CD4-positive, CD25-positive, alpha-beta regulatory T cell (primary cell): ENCODE measurements around the gene DNAJB13. TPM values are rescaled to one million over a fixed set of nuclear protein-coding genes. Genes with fewer than 3 reads are reported as not detected.

Experiments
- ATAC-seq, 2 donors: fragments of 150-1000 bp; cut with Tn5 transposase; one replicate each; pipeline ENCODE4 v1.10.0; 2021; ENCODE audit warnings: low read depth in 2 of 2, moderate number of reproducible peaks in 2 of 2, moderate library complexity in 1 of 2
- DNase-seq, 3 donors: peaks; one replicate each; pipeline versions ENCODE4 v3.0.0 to v3.0.0-alpha.2; 2012 to 2022; ENCODE audit warnings: mixed read lengths in 1 of 3
- H3K27ac ChIP-seq: one replicate; pipeline ENCODE4 v1.7.0; 2013; ENCODE audit warnings: mild to moderate bottlenecking, low read length; ENCODE audit not compliant: insufficient read depth, poor library complexity, severe bottlenecking
- H3K27me3 ChIP-seq: one replicate; pipeline ENCODE4 v1.7.0; 2013; ENCODE audit warnings: low read length; ENCODE audit not compliant: control insufficient read depth, insufficient read depth
- H3K36me3 ChIP-seq: one replicate; pipeline ENCODE4 v1.7.0; 2013; ENCODE audit warnings: mild to moderate bottlenecking, low read length, moderate library complexity; ENCODE audit not compliant: control insufficient read depth, insufficient read depth
- H3K4me1 ChIP-seq: 2 replicates; pipeline ENCODE4 v1.7.0; 2013; ENCODE audit warnings: mild to moderate bottlenecking, low read length; ENCODE audit not compliant: insufficient read depth, control insufficient read depth, poor library complexity, severe bottlenecking
- H3K4me3 ChIP-seq: one replicate; pipeline ENCODE4 v1.7.0; 2013; ENCODE audit warnings: low read depth, mild to moderate bottlenecking, low read length, moderate library complexity
- H3K9me3 ChIP-seq, 2 experiments: 1 replicate in 1 of 2; 2 replicates in 1 of 2; pipeline ENCODE4 v1.7.0; 2013; ENCODE audit warnings: low read length in 2 of 2, mild to moderate bottlenecking in 1 of 2, moderate library complexity in 1 of 2; ENCODE audit not compliant: control insufficient read depth in 2 of 2
- H3K27ac Mint-ChIP-seq, 3 donors: one replicate each; pipeline ENCODE4 v1.8.0; 2020 to 2022; ENCODE audit warnings: mild to moderate bottlenecking in 3 of 3, mixed read lengths in 3 of 3, moderate library complexity in 2 of 3
- H3K27me3 Mint-ChIP-seq: one replicate; pipeline ENCODE4 v1.8.0; 2022; ENCODE audit warnings: mild to moderate bottlenecking, mixed read lengths
- H3K36me3 Mint-ChIP-seq: one replicate; pipeline ENCODE4 v1.8.0; 2020; ENCODE audit warnings: mixed read lengths
- H3K4me1 Mint-ChIP-seq, 4 donors: one replicate each; pipeline ENCODE4 v1.8.0; 2020 to 2022; ENCODE audit warnings: mixed read lengths in 4 of 4, mild to moderate bottlenecking in 1 of 4
- H3K4me3 Mint-ChIP-seq, 4 donors: one replicate each; pipeline ENCODE4 v1.8.0; 2020 to 2022; ENCODE audit warnings: mild to moderate bottlenecking in 4 of 4, mixed read lengths in 4 of 4, moderate library complexity in 3 of 4
- H3K9me3 Mint-ChIP-seq, 7 donors: one replicate each; pipeline ENCODE4 v1.8.0; 2020 to 2022; ENCODE audit warnings: mixed read lengths in 7 of 7, mild to moderate bottlenecking in 3 of 7, moderate library complexity in 2 of 7
- polyA plus RNA-seq, 4 donors: library from polyadenylated mRNA; unstranded; fragments of 300-500 nt; fragmentation: Illumina TruSeq; gene quantifications; one replicate each; pipeline ENCODE4 v1.2.3, GENCODE V29; 2021
- total RNA-seq: library from RNA; stranded (reverse); gene quantifications from one replicate; pipeline ENCODE4 v1.2.3, GENCODE V29; 2022

The DNAJB13 gene
- total and polyA plus RNA-seq, 5 donors from 2014 or later: 0.32 to 0.33 TPM; not detected in 3

GRCh38 chr11:73956876-73957653, 6.2 kb downstream of the DNAJB13 start:
- Histone ChIP-seq H3K36me3 (no peaks in the 10 kb centered on the region), H3K27me3 (no peaks in the 10 kb centered on the region), H3K4me1 (no peaks in the 10 kb centered on the region), H3K4me3 (no peak overlapping the region), H3K27ac (no peak overlapping the region), H3K9me3 (no peaks in the 10 kb centered on the region)
- no peak for DNase-seq
- H3K27me3 Mint-ChIP-seq: peaks cover 13% of the 10 kb centered on the region
- H3K4me3 Mint-ChIP-seq: peak overlapping the region in 1 of 4 donors; percentile 74
- ATAC-seq: no peak
- H3K9me3 Mint-ChIP-seq: no peaks in the 10 kb centered on the region
- no peak overlapping the region for H3K27ac Mint-ChIP-seq
- H3K36me3 Mint-ChIP-seq: no peaks in the 10 kb centered on the region
- H3K4me1 Mint-ChIP-seq: peaks cover 0 to 18% (median 2%) of the 10 kb centered on the region in 4 donors

- Mint-ChIP-seq H3K4me3 (peak overlapping the region in 1 of 4 donors; percentile 74), H3K27ac (no peak overlapping the region), H3K27me3 (peaks cover 13% of the 10 kb centered on the region), H3K9me3 (no peaks in the 10 kb centered on the region), H3K36me3 (no peaks in the 10 kb centered on the region), H3K4me1 (peaks cover 0 to 18% (median 2%) of the 10 kb centered on the region in 4 donors)
- DNase-seq (no peak), ATAC-seq (peak in 1 of 2 donors; percentile 43)
- H3K4me1 ChIP-seq: no peaks in the 10 kb centered on the region
- no peak overlapping the region for H3K4me3 ChIP-seq
- no peak overlapping the region for H3K27ac ChIP-seq
- H3K9me3 ChIP-seq: no peaks in the 10 kb centered on the region
- H3K36me3 ChIP-seq: no peaks in the 10 kb centered on the region
- H3K27me3 ChIP-seq: no peaks in the 10 kb centered on the region
These were observed 7.0 kb downstream of the DNAJB13 start for GRCh38 chr11:73957654-73958361.

- no peaks in the 10 kb centered on the region for H3K36me3 Mint-ChIP-seq
- DNase-seq (no peak), ATAC-seq (no peak)
- H3K27me3 ChIP-seq: no peaks in the 10 kb centered on the region
- H3K4me3 ChIP-seq: no peak overlapping the region
- H3K27me3 Mint-ChIP-seq: peaks cover 13% of the 10 kb centered on the region
- H3K4me1 Mint-ChIP-seq: peaks cover 0 to 19% (median 2%) of the 10 kb centered on the region in 4 donors
- H3K36me3 ChIP-seq: no peaks in the 10 kb centered on the region
- no peak overlapping the region for H3K27ac ChIP-seq
- H3K9me3 ChIP-seq: no peaks in the 10 kb centered on the region
- H3K27ac Mint-ChIP-seq: no peak overlapping the region
- no peaks in the 10 kb centered on the region for H3K4me1 ChIP-seq
- H3K4me3 Mint-ChIP-seq: no peak overlapping the region
- no peaks in the 10 kb centered on the region for H3K9me3 Mint-ChIP-seq
These were observed 7.8 kb downstream of the DNAJB13 start for GRCh38 chr11:73958521-73959141.

GRCh38 chr11:73961321-73961720, 10.5 kb downstream of the DNAJB13 start:
- Histone ChIP-seq H3K4me3 (no peak overlapping the region), H3K4me1 (peaks cover 17% of the 10 kb centered on the region), H3K9me3 (no peaks in the 10 kb centered on the region), H3K27ac (no peak overlapping the region), H3K36me3 (no peaks in the 10 kb centered on the region), H3K27me3 (no peaks in the 10 kb centered on the region)
- Mint-ChIP-seq H3K9me3 (no peaks in the 10 kb centered on the region), H3K4me3 (no peak overlapping the region), H3K27me3 (peaks cover 4% of the 10 kb centered on the region), H3K27ac (no peak overlapping the region), H3K4me1 (peaks cover 0 to 38% (median 4%) of the 10 kb centered on the region in 4 donors), H3K36me3 (no peaks in the 10 kb centered on the region)
- DNase-seq: no peak
- no peak for ATAC-seq

GRCh38 chr11:73962101-73962705, 11.4 kb downstream of the DNAJB13 start:
- H3K27ac Mint-ChIP-seq: peak overlapping the region in 1 of 3 donors; percentile 83
- H3K9me3 Mint-ChIP-seq: no peaks in the 10 kb centered on the region
- Histone ChIP-seq H3K36me3 (no peaks in the 10 kb centered on the region), H3K9me3 (no peaks in the 10 kb centered on the region), H3K27ac (no peak overlapping the region), H3K27me3 (no peaks in the 10 kb centered on the region), H3K4me3 (no peak overlapping the region), H3K4me1 (peaks cover 18% of the 10 kb centered on the region)
- H3K36me3 Mint-ChIP-seq: no peaks in the 10 kb centered on the region
- no peak for ATAC-seq
- DNase-seq: no peak
- no peak overlapping the region for H3K4me3 Mint-ChIP-seq
- no peaks in the 10 kb centered on the region for H3K27me3 Mint-ChIP-seq
- peaks cover 0 to 36% (median 4%) of the 10 kb centered on the region in 4 donors for H3K4me1 Mint-ChIP-seq

GRCh38 chr11:73963861-73964260, 13.0 kb downstream of the DNAJB13 start:
- Mint-ChIP-seq H3K9me3 (no peaks in the 10 kb centered on the region), H3K27me3 (no peaks in the 10 kb centered on the region), H3K27ac (peak overlapping the region in 2 of 3 donors; percentile 83 to 84), H3K4me1 (peaks cover 0 to 43% (median 9%) of the 10 kb centered on the region in 4 donors), H3K36me3 (no peaks in the 10 kb centered on the region), H3K4me3 (no peak overlapping the region)
- DNase-seq (no peak), ATAC-seq (no peak)
- Histone ChIP-seq H3K9me3 (no peaks in the 10 kb centered on the region), H3K27ac (no peak overlapping the region), H3K4me3 (no peak overlapping the region), H3K36me3 (no peaks in the 10 kb centered on the region), H3K4me1 (peaks cover 34% of the 10 kb centered on the region), H3K27me3 (no peaks in the 10 kb centered on the region)

- Histone ChIP-seq H3K27me3 (no peaks in the 10 kb centered on the region), H3K9me3 (no peaks in the 10 kb centered on the region), H3K36me3 (no peaks in the 10 kb centered on the region), H3K27ac (no peak overlapping the region), H3K4me3 (no peak overlapping the region), H3K4me1 (peaks cover 47% of the 10 kb centered on the region)
- Mint-ChIP-seq H3K36me3 (no peaks in the 10 kb centered on the region), H3K4me3 (peak overlapping the region in 1 of 4 donors; percentile 56), H3K27me3 (no peaks in the 10 kb centered on the region), H3K9me3 (no peaks in the 10 kb centered on the region), H3K4me1 (peaks cover 4 to 57% (median 20%) of the 10 kb centered on the region in 4 donors), H3K27ac (peak overlapping the region; percentile 59 to 84 (median 79))
- no peak for ATAC-seq
- DNase-seq: no peak
These were observed 14.4 kb downstream of the DNAJB13 start for GRCh38 chr11:73965076-73965763.
